IMR-90 (cell line): ENCODE data around the gene DSTYK. TPM values are rescaled to one million over a fixed set of nuclear protein-coding genes. Genes with fewer than 3 reads are reported as not detected.

Experiments
- ATAC-seq: fragments of 200-7000 bp; cut with Tn5 transposase; 2 replicates; pipeline ENCODE4 v1.9.1; 2020; ENCODE audit warnings: low read depth, mild to moderate bottlenecking, moderate library complexity
- BruUV-seq: library from RNA; stranded (reverse); fragments of 400-500 nt; replicated peaks from 2 replicates; lab custom pipeline; 2021; lab: Mats Ljungman, UMichigan
- CTCF ChIA-PET: fragments of 300-600 bp; formaldehyde crosslinking; extraction: SDS; loops from one replicate; lab custom pipeline; 2021; ENCODE audit warnings: antibody characterized with exemption; lab: Yijun Ruan, JAX
- POLR2A ChIA-PET: fragments of 300-600 bp; sonication (Branson Sonifier 250); formaldehyde crosslinking; loops from one replicate; lab custom pipeline; 2022; ENCODE audit warnings: antibody characterized with exemption; ENCODE audit not compliant: unreplicated experiment; lab: Charles Lee
- DNase-seq: peaks from one replicate; pipeline ENCODE4 v3.0.0; 2013
- H2AFZ ChIP-seq: replicated peaks from 2 replicates; pipeline ENCODE3; 2013; ENCODE audit warnings: low read length, mild to moderate bottlenecking; ENCODE audit not compliant: poor library complexity
- H2AK5ac ChIP-seq: 2 replicates; pipeline ENCODE4 v1.6.1; 2013; ENCODE audit warnings: low read depth, low read length, inconsistent platforms
- H2AK9ac ChIP-seq: replicated peaks from 2 replicates; pipeline ENCODE3; 2013; ENCODE audit warnings: mild to moderate bottlenecking, low read depth, low read length, moderate library complexity; ENCODE audit not compliant: poor library complexity
- H2BK120ac ChIP-seq: 2 replicates; pipeline ENCODE4 v1.6.1; 2013; ENCODE audit warnings: low read depth, low read length, inconsistent platforms
- H2BK15ac ChIP-seq: 3 replicates; pipeline ENCODE4 v1.6.1; 2013; ENCODE audit warnings: low read depth, low read length, inconsistent platforms
- H2BK20ac ChIP-seq: 2 replicates; pipeline ENCODE4 v1.6.1; 2013; ENCODE audit warnings: low read depth, mild to moderate bottlenecking, inconsistent platforms, low read length, moderate library complexity
- H2BK5ac ChIP-seq: 2 replicates; pipeline ENCODE4 v1.6.1; 2013; ENCODE audit warnings: mild to moderate bottlenecking, low read depth, low read length, inconsistent platforms; ENCODE audit not compliant: poor library complexity, severe bottlenecking
- H3K14ac ChIP-seq: replicated peaks from 2 replicates; pipeline ENCODE4 v1.6.1; 2013; ENCODE audit warnings: low read depth, low read length, inconsistent platforms
- H3K18ac ChIP-seq: 2 replicates; pipeline ENCODE4 v1.6.1; 2013; ENCODE audit warnings: low read depth, low read length, control low read depth
- H3K23ac ChIP-seq: 2 replicates; pipeline ENCODE4 v1.6.1; 2013; ENCODE audit warnings: low read depth, low read length, inconsistent platforms
- H3K27ac ChIP-seq: 2 replicates; pipeline ENCODE4 v1.5.1; 2013; ENCODE audit warnings: mild to moderate bottlenecking, control low read depth, low read length; ENCODE audit not compliant: insufficient read depth
- H3K27me3 ChIP-seq: 2 replicates; pipeline ENCODE4 v1.6.1; 2013; ENCODE audit warnings: low read length; ENCODE audit not compliant: control insufficient read depth, insufficient read depth
- H3K36me3 ChIP-seq: 2 replicates; pipeline ENCODE4 v1.6.1; 2013; ENCODE audit warnings: low read length, mixed read lengths; ENCODE audit not compliant: control insufficient read depth, insufficient read depth
- H3K4ac ChIP-seq: 2 replicates; pipeline ENCODE4 v1.6.1; 2013; ENCODE audit warnings: low read depth, low read length, inconsistent platforms
- H3K4me1 ChIP-seq: 2 replicates; pipeline ENCODE4 v1.6.1; 2013; ENCODE audit warnings: low read length, mixed read lengths; ENCODE audit not compliant: control insufficient read depth, insufficient read depth
- H3K4me2 ChIP-seq: 2 replicates; pipeline ENCODE4 v1.6.1; 2013; ENCODE audit warnings: low read depth, mild to moderate bottlenecking, control low read depth, low read length, moderate library complexity
- H3K4me3 ChIP-seq: 2 replicates; pipeline ENCODE4 v1.5.1; 2013; ENCODE audit warnings: low read depth, mild to moderate bottlenecking, control low read depth, low read length, moderate library complexity; ENCODE audit not compliant: insufficient read depth
- H3K56ac ChIP-seq: 2 replicates; pipeline ENCODE4 v1.6.1; 2013; ENCODE audit warnings: low read length, inconsistent platforms; ENCODE audit not compliant: insufficient read depth; ENCODE audit errors: extremely low read depth
- H3K79me1 ChIP-seq, 2 experiments: 2 replicates each; pipeline ENCODE4 v1.6.1; 2013; ENCODE audit warnings: low read length in 2 of 2, inconsistent platforms in 1 of 2, low read depth in 1 of 2
- H3K9ac ChIP-seq: 2 replicates; pipeline ENCODE4 v1.6.1; 2013; ENCODE audit warnings: low read depth, low read length, control low read depth
- H3K9me1 ChIP-seq: 2 replicates; pipeline ENCODE4 v1.6.1; 2013; ENCODE audit warnings: low read length, inconsistent platforms; ENCODE audit not compliant: insufficient read depth
- H3K9me3 ChIP-seq: 2 replicates; pipeline ENCODE4 v1.6.1; 2013; ENCODE audit warnings: low read length; ENCODE audit not compliant: control insufficient read depth, insufficient read depth
- H4K20me1 ChIP-seq: 2 replicates; pipeline ENCODE4 v1.6.1; 2013; ENCODE audit warnings: low read length, inconsistent platforms; ENCODE audit not compliant: insufficient read depth
- H4K5ac ChIP-seq: 2 replicates; pipeline ENCODE4 v1.6.1; 2013; ENCODE audit warnings: mild to moderate bottlenecking, low read depth, low read length, control low read depth
- H4K8ac ChIP-seq, 2 experiments: 2 replicates each; pipeline ENCODE4 v1.6.1; 2013; ENCODE audit warnings: low read depth in 2 of 2, low read length in 2 of 2, control low read depth in 1 of 2, inconsistent platforms in 1 of 2
- H4K91ac ChIP-seq: 2 replicates; pipeline ENCODE4 v1.6.1; 2013; ENCODE audit warnings: low read depth, low read length, inconsistent platforms; ENCODE audit not compliant: insufficient read depth
- BHLHE40 ChIP-seq: fragments of 150-350 bp; IDR thresholded peaks from 2 replicates; pipeline ENCODE4 v1.6.1; 2016; ENCODE audit warnings: mild to moderate bottlenecking, low read depth, low read length
- CEBPB ChIP-seq: IDR thresholded peaks from 2 replicates; pipeline ENCODE4 v1.6.1; 2012; ENCODE audit warnings: low read depth, low read length, improper control_type of control experiment
- CHD1 ChIP-seq: IDR thresholded peaks from 2 replicates; pipeline ENCODE4 v1.6.1; 2012; ENCODE audit warnings: low read depth, low read length, improper control_type of control experiment
- FOS ChIP-seq: fragments of 150-350 bp; IDR thresholded peaks from 2 replicates; pipeline ENCODE4 v1.6.1; 2016; ENCODE audit warnings: low read depth, low read length
- MAFK ChIP-seq: IDR thresholded peaks from 2 replicates; pipeline ENCODE4 v1.6.1; 2012; ENCODE audit warnings: low read depth, low read length, improper control_type of control experiment
- MAZ ChIP-seq: IDR thresholded peaks from 2 replicates; pipeline ENCODE4 v1.6.1; 2012; ENCODE audit warnings: low read depth, mild to moderate bottlenecking, low read length, improper control_type of control experiment, moderate library complexity, borderline replicate concordance
- MXI1 ChIP-seq: IDR thresholded peaks from 2 replicates; pipeline ENCODE4 v1.6.1; 2012; ENCODE audit warnings: low read depth, mild to moderate bottlenecking, low read length, moderate library complexity, borderline replicate concordance
- NFE2L2 ChIP-seq: fragments of 150-350 bp; IDR thresholded peaks from 2 replicates; pipeline ENCODE4 v1.6.1; 2016; ENCODE audit warnings: low read depth, mild to moderate bottlenecking, low read length
- POLR2A ChIP-seq: IDR thresholded peaks from 2 replicates; pipeline ENCODE4 v1.6.1; 2012; ENCODE audit warnings: mild to moderate bottlenecking, low read depth, low read length
- RAD21 ChIP-seq: IDR thresholded peaks from 2 replicates; pipeline ENCODE4 v1.6.1; 2012; ENCODE audit warnings: low read length, improper control_type of control experiment
- RCOR1 ChIP-seq: IDR thresholded peaks from 2 replicates; pipeline ENCODE4 v1.6.1; 2012; ENCODE audit warnings: mild to moderate bottlenecking, low read length, improper control_type of control experiment; ENCODE audit not compliant: insufficient replicate concordance
- RFX5 ChIP-seq: IDR thresholded peaks from 2 replicates; pipeline ENCODE4 v1.8.0; 2012; ENCODE audit warnings: low read depth, mild to moderate bottlenecking, low read length, moderate library complexity
- SMC3 ChIP-seq: fragments of 150-350 bp; IDR thresholded peaks from 2 replicates; pipeline ENCODE4 v1.6.1; 2016; ENCODE audit warnings: low read depth, mild to moderate bottlenecking, antibody characterized with exemption, low read length, moderate library complexity
- USF2 ChIP-seq: fragments of 150-350 bp; IDR thresholded peaks from 2 replicates; pipeline ENCODE4 v1.6.1; 2017; ENCODE audit warnings: mild to moderate bottlenecking, antibody characterized with exemption, low read length, low read depth
- WGBS, 2 experiments: methylation state at CpG; one replicate each; pipeline versions ENCODE4 v1.1.5 to v1.1.7; 2013; ENCODE audit warnings: missing lambda C conversion rate in 2 of 2; ENCODE audit not compliant: insufficient read length in 1 of 2; ENCODE audit errors: extremely low coverage in 2 of 2; 5-methylcytosine and 5-hydroxymethylcytosine counted together
- dilution Hi-C: fragments of 300-500 bp; cut with HindIII; formaldehyde crosslinking; loops from one replicate; pipeline ENCODE4 v1.14.3; 2018; ENCODE audit warnings: low sequenced_read_pairs; ENCODE audit not compliant: unreplicated experiment
- in situ Hi-C: fragments of 300-500 bp; cut with MboI; formaldehyde crosslinking; loops from 3 replicates; pipeline ENCODE4 v1.14.3; 2019; ENCODE audit warnings: low sequenced_read_pairs, inconsistent platforms, mixed read lengths
- intact Hi-C: fragments of 100-400 bp; cut with micrococcal nuclease; formaldehyde crosslinking; loops from 2 replicates; pipeline ENCODE4 v1.10.0; 2022
- polyA plus RNA-seq, 3 experiments: library from polyadenylated mRNA; depleted of rRNA; stranded (reverse); fragments of >200 nt; gene quantifications; 2 replicates each; pipeline ENCODE4 v1.2.3, GENCODE V29; 2012; ENCODE audit warnings: low replicate concordance in 1 of 3
- total RNA-seq: library from RNA; depleted of rRNA; stranded (reverse); fragments of >200 nt; gene quantifications from 2 replicates; pipeline ENCODE4 v1.2.3, GENCODE V29; 2012
- TF ChIP-seq, protein P1 (sequence below): conservative IDR thresholded peaks from 2 replicates; pipeline ENCODE4 v1.5.1; 2012; ENCODE audit warnings: mild to moderate bottlenecking, low read depth, low read length, improper control_type of control experiment
- TF ChIP-seq, protein P2 (sequence below): fragments of 150-350 bp; IDR thresholded peaks from 2 replicates; pipeline ENCODE4 v1.6.1; 2016; ENCODE audit warnings: low read depth, mild to moderate bottlenecking, low read length, moderate library complexity, borderline replicate concordance

DSTYK gene
- total and polyA plus RNA-seq, 2 of the 4 experiments (the other 2 are of a cell fraction), result 8.0 to 18.3 TPM

- ChIA-PET CTCF (interaction anchor here (0.7 to 2.5 kb wide), 2 partner anchors 15 to 165 kb away, joined by 4 to 7 read pairs; no protein-coding TSS in a partner anchor), POLR2A (no interaction called here)
- Histone ChIP-seq H3K27ac (peak overlapping the region; percentile 12; the same call in 1 of the 2 replicates), H2AFZ (no peak overlapping the region), H2BK5ac (no peak overlapping the region), H2AK9ac (no peak overlapping the region), H3K9me1 (peaks cover 4% of the 10 kb centered on the region; the same call in 1 of the 2 replicates), H4K20me1 (no peaks in the 10 kb centered on the region), H3K18ac (no peak overlapping the region; the same call in 1 of the 2 replicates), H3K14ac (no peak overlapping the region), H3K4me2 (no peak overlapping the region; the same call in 1 of the 2 replicates), H3K4me3 (no peak overlapping the region), H3K4me1 (peaks cover 11% of the 10 kb centered on the region), H2BK120ac (no peak overlapping the region), H2AK5ac (no peak overlapping the region), H4K8ac (no peak overlapping the region), H3K79me1 (no peaks in the 10 kb centered on the region; a peak in 1 of 4 replicates), H2BK20ac (no peak overlapping the region), H4K5ac (peak overlapping the region; percentile 52; the same call in 1 of the 2 replicates), H3K9me3 (no peaks in the 10 kb centered on the region), H3K4ac (no peak overlapping the region), H3K36me3 (0 out of 2 replicates have a peak, but pooled peaks cover 2% of the 10 kb centered on the region), H4K91ac (no peak overlapping the region), H3K9ac (no peak overlapping the region), H3K27me3 (no peaks in the 10 kb centered on the region), H2BK15ac (no peak overlapping the region), H3K56ac (no peak overlapping the region), H3K23ac (no peak overlapping the region)
- ATAC-seq (no peak), DNase-seq (no peak)
- TF ChIP-seq, protein P1, sequence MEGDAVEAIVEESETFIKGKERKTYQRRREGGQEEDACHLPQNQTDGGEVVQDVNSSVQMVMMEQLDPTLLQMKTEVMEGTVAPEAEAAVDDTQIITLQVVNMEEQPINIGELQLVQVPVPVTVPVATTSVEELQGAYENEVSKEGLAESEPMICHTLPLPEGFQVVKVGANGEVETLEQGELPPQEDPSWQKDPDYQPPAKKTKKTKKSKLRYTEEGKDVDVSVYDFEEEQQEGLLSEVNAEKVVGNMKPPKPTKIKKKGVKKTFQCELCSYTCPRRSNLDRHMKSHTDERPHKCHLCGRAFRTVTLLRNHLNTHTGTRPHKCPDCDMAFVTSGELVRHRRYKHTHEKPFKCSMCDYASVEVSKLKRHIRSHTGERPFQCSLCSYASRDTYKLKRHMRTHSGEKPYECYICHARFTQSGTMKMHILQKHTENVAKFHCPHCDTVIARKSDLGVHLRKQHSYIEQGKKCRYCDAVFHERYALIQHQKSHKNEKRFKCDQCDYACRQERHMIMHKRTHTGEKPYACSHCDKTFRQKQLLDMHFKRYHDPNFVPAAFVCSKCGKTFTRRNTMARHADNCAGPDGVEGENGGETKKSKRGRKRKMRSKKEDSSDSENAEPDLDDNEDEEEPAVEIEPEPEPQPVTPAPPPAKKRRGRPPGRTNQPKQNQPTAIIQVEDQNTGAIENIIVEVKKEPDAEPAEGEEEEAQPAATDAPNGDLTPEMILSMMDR, result no peak
- no peak for TF ChIP-seq USF2
- TF ChIP-seq CEBPB, result no peak
- no peak for TF ChIP-seq MAZ
- TF ChIP-seq POLR2A, result no peak
- no peak for TF ChIP-seq MXI1
- TF ChIP-seq, protein P2, sequence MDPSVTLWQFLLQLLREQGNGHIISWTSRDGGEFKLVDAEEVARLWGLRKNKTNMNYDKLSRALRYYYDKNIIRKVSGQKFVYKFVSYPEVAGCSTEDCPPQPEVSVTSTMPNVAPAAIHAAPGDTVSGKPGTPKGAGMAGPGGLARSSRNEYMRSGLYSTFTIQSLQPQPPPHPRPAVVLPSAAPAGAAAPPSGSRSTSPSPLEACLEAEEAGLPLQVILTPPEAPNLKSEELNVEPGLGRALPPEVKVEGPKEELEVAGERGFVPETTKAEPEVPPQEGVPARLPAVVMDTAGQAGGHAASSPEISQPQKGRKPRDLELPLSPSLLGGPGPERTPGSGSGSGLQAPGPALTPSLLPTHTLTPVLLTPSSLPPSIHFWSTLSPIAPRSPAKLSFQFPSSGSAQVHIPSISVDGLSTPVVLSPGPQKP, result no peak
- TF ChIP-seq FOS, result no peak
- no peak for TF ChIP-seq SMC3
- TF ChIP-seq MAFK, result no peak
- no peak for TF ChIP-seq CHD1
- TF ChIP-seq RCOR1, result no peak
- no peak for TF ChIP-seq NFE2L2
- no peak for TF ChIP-seq RFX5
- TF ChIP-seq RAD21, result no peak
- TF ChIP-seq BHLHE40, result no peak
- no TSS peak for BruUV-seq
- in situ Hi-C loops (no loop called here), intact Hi-C loops (no loop called here), dilution Hi-C loops (no loop called here)
- WGBS, 2 experiments, result 57% methylated on average over 1 of the region's 3 CpGs; no CpG with 5 or more reads in 1 of the 2 experiments
These were observed 29.1 kb upstream of the DSTYK start for GRCh38 chr1:205240569-205240968.
